GM19239 (cell line): ENCODE data around the gene ZNF83.
A peak's percentile ranks its signal among the peaks of the same experiment; 100 is the strongest.
"Not testable (repeated sequence)": the region's sequence is repeated elsewhere in the genome, so short reads cannot be mapped to it uniquely, and the experiment has no call there.

Experiments
- DNase-seq: peaks from one replicate; pipeline ENCODE4 v3.0.0; 2011; ENCODE audit warnings: low spot score; ENCODE audit not compliant: insufficient read length
- FAIRE-seq: peaks from 2 replicates; lab custom pipeline; 2011; peaks lifted over from hg19 to GRCh38; lab: Jason Lieb, UNC

Gene ZNF83

DNA sequence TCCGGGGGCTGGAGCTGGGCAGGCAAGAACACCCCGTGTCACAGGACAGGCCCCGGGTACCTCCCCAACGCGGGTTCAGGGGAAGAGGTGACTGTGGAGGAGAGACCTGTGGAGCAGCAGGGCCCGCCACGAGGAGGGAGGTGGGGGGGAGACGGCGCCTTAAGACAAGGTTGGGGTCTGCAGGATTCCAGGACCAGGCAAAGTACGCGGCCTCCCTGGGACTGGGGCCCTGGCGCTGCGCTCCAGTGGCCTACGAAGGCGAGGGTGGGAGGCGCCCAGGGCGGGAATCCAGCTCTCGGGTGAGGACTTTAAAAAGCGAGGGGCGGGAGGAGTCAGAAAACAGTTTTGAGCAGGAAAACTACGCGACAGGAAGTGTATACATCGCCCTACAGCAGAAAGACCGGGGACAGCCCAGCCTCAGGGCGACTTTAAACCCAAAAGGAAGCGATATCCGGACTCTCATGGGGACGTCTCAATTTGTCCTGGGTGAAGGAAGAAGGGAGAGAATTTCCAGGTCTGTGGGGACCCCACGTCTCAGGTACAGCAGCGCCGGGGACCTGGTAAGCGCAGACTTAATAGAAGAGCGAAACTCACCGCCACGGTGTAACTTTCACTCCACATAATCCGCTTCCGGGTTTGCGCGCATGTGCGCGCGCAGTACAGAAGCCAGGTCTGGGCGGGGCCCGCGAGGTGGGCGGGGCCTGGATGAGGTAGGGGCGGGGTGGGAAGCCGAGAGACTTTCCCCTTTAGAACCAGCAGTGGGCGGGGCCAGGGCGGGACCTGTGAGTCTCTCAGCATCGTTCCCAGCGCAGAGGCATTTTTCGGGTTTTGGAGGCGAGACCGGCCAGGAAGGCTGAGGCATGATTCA is at the start of gene ZNF83:
ZNF83 (minus strand) TSS at position 638 of the 868 bp plus-strand sequence.
- FAIRE-seq = peak; percentile 83
- DNase-seq = peak; percentile 76

DNA sequence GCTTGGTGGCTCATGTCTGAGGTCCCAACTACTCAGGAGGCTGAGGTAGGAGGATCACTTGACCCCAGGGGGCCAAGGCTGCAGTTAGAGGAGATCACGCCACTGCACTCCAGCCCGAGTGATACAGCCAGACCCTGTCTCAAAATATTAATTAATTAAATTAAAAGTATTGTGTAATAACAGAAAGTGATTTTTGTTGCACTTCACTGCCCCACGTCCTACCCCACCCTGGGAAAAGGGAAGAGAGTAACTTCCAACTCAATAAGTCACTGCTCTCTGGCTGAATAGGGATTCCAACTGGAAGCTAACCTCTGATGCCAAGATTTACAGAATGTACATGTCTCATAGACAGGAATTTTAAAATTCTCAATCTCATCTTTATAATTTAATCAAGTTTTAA is 49.5 kb upstream of the ZNF83 start:
- FAIRE-seq = no peak
- no peak for DNase-seq

DNA sequence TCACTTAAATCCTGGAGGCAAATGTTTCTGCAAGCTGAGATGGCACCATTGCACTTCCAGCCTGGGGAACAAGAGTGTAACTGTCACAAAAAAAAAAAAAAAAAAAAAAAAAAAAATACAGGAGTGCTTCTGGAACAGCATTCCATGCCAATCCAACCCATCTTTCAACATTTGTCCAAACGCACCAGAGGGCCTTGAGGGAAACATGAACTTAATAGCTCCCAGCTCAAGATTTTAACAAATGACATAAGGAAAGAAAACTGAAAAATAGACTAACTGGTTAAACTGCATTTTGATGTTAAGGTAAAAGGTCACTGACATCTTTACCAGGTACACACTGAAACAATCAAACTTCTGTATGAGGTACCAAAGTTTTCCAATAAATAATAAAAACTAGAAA is 47.7 kb upstream of the ZNF83 start:
- FAIRE-seq = no peak
- no peak for DNase-seq

DNA sequence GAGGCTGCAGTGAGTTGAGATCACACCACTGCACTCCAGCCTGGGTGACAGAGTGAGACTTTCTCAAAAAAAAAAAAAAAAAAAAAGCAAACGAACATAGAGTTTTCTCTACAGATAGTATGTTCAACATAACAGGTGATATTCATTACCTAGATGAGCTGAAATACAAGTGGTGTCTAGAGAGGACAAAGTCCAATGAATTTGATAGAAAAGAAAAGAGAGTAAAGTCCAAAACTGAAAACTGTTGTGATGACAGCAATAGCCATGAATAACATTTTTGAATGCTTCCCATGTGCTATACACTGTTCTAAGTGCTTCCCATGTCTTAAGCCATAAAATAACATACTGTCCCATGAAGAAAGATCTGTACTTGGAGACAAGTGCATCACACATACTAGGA is 43.1 kb upstream of the ZNF83 start:
- FAIRE-seq, DNase-seq: not testable (repeated sequence)

DNA sequence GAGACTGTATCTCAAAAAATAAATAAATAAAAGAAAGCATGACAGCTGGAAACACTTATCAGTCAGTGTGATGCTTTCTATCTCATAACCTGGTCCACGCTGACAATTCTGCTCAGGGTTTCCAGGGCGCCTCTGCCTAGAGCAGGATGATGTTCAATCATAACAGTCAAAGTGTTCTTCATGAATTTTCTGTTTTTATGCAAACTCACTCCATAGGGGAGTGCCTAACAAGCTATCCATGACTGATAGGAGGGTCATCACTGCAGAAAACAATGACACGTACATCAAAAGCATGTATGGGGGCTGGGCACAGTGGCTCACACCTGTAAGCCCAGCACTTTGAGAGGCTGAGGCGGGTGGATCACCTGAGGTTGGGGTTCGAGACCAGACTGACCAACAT is 41.4 kb upstream of the ZNF83 start:
- DNase-seq (no peak), FAIRE-seq (no peak)

DNA sequence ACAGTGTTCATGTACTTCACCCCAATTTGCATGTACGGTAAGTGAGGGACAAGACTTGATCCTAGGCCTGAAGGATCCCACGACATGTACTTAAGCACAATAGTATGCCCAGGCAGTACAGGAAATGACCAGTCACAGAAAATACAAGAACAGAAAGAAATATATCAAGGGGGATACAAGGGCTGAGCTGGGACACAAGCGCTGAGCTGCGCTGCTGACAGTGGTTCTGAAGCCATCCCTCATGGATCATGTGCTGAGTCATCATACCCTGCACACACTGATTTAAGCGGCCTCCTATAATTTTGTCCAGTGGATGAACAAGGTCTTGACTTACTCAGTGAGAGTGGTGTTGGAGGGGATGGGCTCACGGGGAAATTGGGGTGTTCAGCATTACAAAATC is 37.1 kb upstream of the ZNF83 start:
- not testable (repeated sequence) for DNase-seq, FAIRE-seq

DNA sequence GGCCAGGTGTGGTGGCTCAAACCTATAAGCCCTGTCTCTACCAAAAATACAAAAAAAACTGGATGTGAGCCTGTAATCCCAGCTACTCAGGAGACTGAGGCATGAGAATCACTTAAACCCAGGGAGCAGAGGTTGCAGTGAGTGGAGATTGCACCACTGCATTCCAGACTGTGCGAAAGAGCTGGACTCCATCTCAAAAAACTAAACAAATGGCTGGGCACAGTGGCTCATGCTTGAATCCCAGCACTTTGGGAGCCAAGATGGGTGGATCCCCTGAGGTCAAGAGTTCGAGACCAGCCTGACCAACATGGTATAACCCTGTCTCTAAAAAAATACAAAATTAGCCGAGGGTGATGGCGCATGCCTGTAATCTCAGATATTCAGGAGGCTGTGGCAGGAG is 34.9 kb upstream of the ZNF83 start:
- no peak for DNase-seq
- no peak for FAIRE-seq

DNA sequence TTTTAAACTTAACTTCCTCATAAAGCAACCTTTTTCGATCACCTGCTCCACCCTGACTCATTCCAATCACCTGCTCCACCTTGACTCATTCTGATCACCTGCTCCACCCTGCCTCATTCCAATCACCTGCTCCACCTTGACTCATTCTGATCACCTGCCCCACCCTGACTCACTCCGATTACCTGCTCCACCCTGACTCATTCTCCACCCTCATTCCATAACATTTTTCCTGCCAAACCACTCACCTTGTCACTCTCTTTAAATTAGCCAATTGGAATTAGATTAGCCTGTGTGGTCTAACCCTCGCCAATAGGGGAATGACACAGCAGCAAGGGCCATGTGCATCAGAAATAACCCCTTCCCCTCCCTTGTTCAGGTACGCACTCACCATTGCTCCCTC is 31.9 kb upstream of the ZNF83 start:
- no peak for FAIRE-seq

DNA sequence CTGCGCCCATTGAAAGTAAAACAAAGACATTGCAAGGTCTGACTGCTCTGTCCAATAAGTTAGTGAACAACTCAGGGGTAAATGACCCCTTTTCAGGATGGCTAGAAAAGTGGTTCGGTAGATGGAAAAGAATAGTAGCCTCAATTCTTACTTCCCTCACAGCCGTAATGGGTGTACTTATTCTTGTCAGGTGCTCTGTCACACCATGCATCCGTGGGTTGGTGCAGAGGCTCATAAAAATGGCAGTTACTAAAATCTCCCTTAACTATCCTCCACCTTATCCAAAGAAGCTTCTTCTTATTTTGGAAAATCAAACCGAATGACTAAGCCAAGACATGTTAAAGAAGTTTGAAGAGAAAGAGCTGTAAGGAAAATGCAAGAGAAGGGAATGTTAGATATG is 31.4 kb upstream of the ZNF83 start:
- FAIRE-seq (no peak), DNase-seq (no peak)

More for the DNA sequence above, 31.9 kb upstream of the ZNF83 start:
- DNase-seq = no peak

DNA sequence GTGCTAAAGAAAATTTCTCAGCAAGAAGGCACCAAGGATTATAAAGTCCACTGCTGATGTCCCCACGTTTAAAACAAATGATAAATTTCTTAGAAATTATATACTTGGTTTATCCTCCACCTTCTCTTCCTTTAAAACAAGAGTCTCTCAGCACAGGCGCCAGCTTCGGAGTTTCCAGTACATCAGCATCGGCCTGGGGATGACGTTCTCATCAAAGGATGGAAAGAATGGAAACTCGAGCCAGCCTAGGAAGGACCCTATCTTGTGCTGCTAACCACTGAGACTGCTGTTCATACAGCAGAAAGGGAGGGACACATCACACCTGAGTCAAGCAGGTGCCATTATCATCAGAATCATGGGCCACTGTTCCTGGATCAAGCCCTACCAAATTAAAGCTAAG is 29.8 kb upstream of the ZNF83 start:
- no peak for DNase-seq
- FAIRE-seq = no peak

DNA sequence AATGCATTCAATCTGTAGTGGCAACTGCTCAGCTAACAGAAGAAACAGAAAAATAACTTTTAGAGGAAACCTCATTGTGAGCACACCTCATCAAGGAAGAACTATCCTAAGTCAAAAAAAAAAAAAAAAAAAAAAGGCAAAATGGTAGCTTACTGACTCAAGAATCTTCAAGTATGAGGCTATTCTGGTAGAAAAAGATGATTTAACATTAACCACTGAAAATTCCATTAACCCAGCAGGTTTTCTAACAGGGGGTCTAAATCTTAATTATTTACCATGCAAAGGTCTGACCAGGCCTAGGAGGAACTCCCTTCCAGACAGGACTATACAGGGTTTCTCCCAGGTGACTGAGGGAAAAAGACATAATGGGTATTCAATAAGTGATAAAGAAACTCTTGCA is 28.4 kb upstream of the ZNF83 start:
- DNase-seq (no peak), FAIRE-seq (no peak)

DNA sequence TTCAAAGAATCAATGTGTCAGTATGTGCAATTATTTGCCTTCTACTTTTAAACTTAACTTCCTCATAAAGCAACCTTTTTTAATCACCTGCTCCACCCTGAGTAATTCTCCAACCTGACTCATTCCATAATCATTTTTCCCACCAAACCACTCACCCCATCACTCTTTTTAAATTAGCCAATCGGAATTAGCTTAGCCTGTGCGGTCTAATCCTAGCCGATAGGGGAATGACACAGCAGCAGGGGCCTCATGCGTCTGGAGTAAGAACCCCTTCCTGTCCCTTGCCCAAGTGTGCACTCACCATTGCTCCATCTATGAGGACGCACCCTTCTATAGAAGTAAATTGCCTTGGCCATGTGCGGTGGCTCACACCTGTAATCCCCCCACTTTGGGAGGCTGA is 27.4 kb upstream of the ZNF83 start:
- FAIRE-seq (no peak), DNase-seq (no peak)

DNA sequence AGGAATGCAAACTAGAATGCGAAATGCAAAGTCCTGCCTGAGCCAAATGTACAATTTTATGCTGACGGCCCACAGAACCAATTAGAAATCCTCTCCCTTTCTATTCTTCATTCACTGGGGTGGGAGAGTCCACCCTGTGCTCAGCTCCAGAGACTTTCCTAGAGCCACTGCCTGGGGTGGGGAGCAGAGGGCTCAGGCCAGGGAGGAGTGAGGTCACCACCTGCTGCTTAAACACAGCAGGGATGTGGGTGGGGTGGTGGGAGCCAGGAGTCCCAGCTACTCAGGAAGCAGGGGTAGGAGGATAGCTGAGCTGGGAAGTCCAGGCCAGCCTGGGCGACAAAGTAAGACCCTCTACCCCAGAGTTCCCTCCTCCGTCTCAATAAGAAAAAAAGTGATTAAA is 26.9 kb upstream of the ZNF83 start:
- no peak for DNase-seq
- FAIRE-seq = no peak

DNA sequence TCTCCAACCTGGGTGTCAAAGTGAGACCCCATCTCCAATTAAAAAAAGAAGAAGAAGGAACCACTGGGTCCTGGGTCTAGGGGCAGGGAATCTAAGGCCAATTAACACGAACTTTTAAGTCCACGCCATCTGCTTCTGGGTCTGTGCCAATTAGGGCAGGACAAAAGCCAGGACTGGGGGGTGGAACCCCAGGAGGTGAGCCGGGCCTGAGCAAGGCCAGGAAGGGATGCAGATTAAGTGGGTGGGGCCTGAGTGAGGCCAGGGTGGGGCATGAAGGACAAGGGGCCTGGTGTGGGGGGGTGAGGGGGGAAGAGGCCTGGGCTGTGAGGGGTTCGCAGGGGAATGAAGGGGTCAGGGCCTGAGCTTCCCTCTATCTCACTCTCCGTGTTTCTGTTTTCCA is 26.3 kb upstream of the ZNF83 start:
- no peak for FAIRE-seq
- no peak for DNase-seq

DNA sequence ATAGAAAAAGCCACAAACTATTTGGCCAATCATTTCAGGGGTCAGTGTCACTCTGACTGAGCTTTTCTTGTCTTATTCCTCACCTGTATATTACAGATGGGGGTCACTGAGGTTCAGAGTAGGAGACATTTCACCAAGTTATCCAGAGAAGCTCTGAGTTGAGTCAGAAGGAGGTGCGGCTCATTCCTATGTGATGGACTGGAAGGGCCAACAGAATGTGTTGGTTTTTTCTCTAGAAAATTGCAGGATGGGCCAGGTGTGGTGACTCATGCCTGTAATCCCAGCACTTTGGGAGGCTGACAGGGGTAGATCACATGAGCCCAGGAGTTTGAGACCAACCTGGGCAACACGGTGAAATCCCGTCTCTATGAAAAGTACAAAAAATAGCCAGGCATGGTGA is 24.5 kb upstream of the ZNF83 start:
- no peak for DNase-seq
- no peak for FAIRE-seq

DNA sequence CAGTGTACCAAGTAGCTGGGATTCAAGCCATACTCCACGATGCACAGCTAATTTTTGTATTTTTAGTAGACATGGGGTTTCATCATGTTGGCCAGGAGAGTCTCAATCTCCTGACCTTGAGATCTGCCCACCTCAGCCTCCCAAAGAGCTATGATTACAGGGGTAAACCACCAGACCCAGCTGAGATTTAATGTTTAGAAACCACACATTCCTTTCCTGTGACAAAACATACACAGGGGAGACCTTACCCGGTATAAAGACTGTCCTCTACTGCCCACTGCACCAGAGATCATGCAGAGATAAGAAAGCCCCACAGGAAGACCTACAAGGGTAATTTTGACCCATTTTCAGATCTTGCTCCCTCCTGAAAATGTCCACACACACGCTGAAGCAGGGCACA is 22.8 kb upstream of the ZNF83 start:
- FAIRE-seq (no peak), DNase-seq (no peak)

DNA sequence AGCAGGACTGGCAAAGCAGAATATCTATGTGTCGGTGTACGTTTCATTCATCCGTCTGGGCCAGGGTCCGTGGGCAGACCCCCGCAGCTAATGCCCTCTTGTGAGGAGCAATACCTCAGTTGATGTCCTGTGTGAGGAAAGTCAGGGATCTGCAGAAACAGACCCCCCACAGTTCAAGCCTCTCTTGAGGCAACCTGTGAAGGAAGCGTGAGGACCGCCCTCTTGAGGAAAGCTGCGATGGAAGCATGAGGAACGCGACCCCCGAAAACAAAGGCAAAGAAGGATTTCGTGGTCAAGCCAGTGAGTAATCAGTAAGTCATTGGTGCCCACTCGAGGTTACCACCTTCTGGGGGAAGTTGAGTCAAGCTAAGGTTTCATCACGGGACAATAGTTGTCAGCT is 20.9 kb upstream of the ZNF83 start:
- FAIRE-seq (no peak), DNase-seq (no peak)

DNA sequence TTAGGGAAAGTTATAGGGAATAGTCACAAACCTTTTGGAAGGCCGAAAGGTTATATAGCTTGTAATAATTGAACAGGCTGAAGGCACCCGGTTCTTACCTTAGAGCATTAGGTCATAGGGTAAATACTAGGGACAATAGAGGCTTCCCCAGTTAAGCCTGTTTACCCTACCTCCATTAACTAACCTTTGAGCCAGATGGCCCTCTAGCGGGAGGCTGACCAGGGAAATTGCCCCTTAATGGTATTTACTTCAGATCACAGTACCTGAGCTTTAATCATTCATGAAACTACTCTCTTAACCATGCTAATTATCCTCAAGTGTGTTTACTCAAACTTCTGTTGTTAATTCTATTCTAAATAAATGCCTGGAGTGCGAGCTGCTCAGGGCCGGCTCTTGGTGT is 20.4 kb upstream of the ZNF83 start:
- FAIRE-seq = no peak
- DNase-seq = no peak

DNA sequence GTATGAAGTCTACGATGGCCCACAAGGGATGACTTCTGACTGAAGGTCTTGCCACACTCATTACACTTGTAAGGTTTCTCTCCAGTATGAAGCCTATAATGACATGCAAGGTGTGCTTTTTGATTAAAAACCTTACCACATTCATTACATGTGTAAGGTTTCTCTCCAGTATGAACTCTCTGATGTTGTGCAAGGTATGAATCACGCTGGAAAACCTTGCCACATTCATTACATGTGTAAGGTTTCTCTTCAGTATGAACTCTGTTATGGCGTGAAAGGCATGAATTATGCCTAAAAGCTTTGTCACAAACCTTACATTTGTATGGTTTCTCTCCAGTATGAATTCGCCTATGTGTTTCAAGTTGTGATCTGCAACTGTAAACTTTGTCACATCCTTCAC is 15.0 kb upstream of the ZNF83 start:
- FAIRE-seq (no peak), DNase-seq (no peak)

DNA sequence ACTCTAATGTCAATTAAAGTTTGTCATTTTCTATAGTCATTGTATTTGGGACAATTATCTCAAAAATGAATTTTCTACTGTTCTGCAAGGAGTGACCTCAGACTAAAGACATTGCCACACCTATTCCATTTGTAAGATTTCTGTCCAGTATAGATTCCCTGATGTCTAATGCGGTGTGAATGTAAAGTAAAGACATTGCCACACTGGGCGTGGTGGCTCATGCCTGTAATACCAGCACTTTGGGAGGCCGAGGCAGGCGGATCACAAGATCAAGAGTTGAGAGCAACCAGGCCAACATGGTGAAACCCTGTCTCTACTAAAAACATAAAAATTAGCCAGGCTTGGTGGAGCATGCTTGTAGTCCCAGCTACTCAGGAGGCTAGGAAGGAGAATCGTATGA is 13.8 kb upstream of the ZNF83 start:
- FAIRE-seq (no peak), DNase-seq (no peak)

DNA sequence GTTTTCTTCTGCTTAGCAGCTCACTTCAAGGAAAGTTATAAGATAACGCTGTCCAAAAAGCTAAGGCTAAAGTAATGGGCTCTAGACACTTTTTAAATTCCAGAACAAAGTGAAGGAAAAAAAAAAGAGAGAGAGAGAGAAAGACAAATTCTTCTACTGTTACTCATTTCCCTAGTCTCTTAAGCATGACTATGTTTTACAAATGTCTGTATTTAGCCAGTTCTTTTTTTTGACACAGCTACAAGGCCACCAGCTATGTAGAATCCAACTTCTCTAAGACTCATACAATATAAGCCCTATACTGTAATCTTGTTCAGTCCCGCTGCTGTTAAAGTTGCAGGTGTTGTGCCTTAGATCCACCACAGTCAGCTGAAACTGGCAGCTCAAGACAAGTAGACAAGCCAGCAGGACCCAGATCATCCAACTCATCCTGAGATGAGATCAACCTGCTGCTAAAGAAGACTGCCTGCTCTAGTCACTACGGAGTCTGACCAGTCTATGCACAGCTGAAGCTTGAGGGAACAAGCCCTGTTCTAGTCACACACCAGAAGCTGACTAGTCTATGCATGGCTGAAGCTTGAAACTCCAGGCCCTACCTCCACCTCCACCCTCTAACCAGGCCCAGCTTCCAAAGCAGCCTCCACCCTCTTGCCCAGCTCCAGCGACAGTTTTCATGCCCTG is 10.3 kb upstream of the ZNF83 start:
- FAIRE-seq = no peak
- DNase-seq = no peak
